ENCODE measurements around the gene ULBP1.
A peak's percentile ranks its signal among the peaks of the same experiment; 100 is the strongest.

ULBP1 gene

DNA sequence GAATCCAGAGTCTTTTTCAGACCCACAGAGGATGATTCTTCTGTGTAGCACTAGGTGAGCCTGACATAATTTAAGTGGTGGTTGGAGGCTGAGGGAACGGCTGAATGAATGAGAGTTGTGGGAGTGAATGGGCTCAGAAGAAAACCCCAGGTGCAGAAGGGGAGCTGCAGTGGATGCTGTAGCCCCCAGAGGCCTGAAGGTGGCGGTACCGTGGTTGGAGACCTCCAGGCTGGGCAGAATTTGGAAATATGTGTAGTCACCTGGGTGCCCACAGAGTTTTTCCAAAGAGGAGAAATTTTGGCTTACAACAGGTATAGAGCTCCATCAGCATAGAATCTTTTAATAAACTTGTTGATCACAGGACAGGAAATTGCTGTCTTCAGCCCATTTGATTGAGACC is 34.3 kb upstream of the ULBP1 start:
- Histone ChIP-seq H3K79me2 (ENCODE audit: insufficient read depth, low read length) (no peaks in the 10 kb centered on the region), H3K9me2 (ENCODE audit: low read depth, low read length) (no peaks in the 10 kb centered on the region), H3K4me1 (ENCODE audit: insufficient read depth, low read length, severe bottlenecking) (no peaks in the 10 kb centered on the region), H3K36me3 (ENCODE audit: insufficient read depth, low read length) (no peaks in the 10 kb centered on the region), H4K20me1 (ENCODE audit: insufficient read depth, low read length) (no peaks in the 10 kb centered on the region), H3K27me3 (ENCODE audit: insufficient read depth, low read length) (peaks cover 4% of the 10 kb centered on the region; the same call in 1 of the 2 replicates), H2AFZ (ENCODE audit: low read length) (no peak overlapping the region), H3F3A (ENCODE audit: insufficient read depth, low read length) (no peaks in the 10 kb centered on the region), H3K4me3 (ENCODE audit: low read depth, low read length, poor library complexity, severe bottlenecking) (no peak overlapping the region), H3K9ac (ENCODE audit: low read length) (no peak overlapping the region), H3K9me3 (ENCODE audit: low read length) (no peaks in the 10 kb centered on the region), H3K27ac (ENCODE audit: low read depth, low read length, poor library complexity, severe bottlenecking) (no peak overlapping the region), H3K4me2 (ENCODE audit: low read length) (no peak overlapping the region)
- TF ChIP-seq, protein P1, sequence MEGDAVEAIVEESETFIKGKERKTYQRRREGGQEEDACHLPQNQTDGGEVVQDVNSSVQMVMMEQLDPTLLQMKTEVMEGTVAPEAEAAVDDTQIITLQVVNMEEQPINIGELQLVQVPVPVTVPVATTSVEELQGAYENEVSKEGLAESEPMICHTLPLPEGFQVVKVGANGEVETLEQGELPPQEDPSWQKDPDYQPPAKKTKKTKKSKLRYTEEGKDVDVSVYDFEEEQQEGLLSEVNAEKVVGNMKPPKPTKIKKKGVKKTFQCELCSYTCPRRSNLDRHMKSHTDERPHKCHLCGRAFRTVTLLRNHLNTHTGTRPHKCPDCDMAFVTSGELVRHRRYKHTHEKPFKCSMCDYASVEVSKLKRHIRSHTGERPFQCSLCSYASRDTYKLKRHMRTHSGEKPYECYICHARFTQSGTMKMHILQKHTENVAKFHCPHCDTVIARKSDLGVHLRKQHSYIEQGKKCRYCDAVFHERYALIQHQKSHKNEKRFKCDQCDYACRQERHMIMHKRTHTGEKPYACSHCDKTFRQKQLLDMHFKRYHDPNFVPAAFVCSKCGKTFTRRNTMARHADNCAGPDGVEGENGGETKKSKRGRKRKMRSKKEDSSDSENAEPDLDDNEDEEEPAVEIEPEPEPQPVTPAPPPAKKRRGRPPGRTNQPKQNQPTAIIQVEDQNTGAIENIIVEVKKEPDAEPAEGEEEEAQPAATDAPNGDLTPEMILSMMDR (IDR thresholded peaks at IDR 0.05; ENCODE audit: low read length) = peak; percentile 60
- no peak for TF ChIP-seq EZH2 (IDR thresholded peaks at IDR 0.05; ENCODE audit: borderline replicate concordance, low read length)

- no peaks in the 10 kb centered on the region for H3K36me3 ChIP-seq (ENCODE audit: insufficient read depth, low read length)
- H3K79me2 ChIP-seq (ENCODE audit: insufficient read depth, low read length) = no peaks in the 10 kb centered on the region
- no peak overlapping the region for H3K27ac ChIP-seq (ENCODE audit: low read depth, low read length, poor library complexity, severe bottlenecking)
- no peaks in the 10 kb centered on the region for H4K20me1 ChIP-seq (ENCODE audit: insufficient read depth, low read length)
- no peak overlapping the region for H3K9ac ChIP-seq (ENCODE audit: low read length)
- 0 out of 2 replicates have a peak, but pooled peaks cover 4% of the 10 kb centered on the region for H3K27me3 ChIP-seq (ENCODE audit: insufficient read depth, low read length)
- H3K4me1 ChIP-seq (ENCODE audit: insufficient read depth, low read length, severe bottlenecking) = no peaks in the 10 kb centered on the region
- no peaks in the 10 kb centered on the region for H3F3A ChIP-seq (ENCODE audit: insufficient read depth, low read length)
- TF ChIP-seq, protein P1 (IDR thresholded peaks at IDR 0.05; ENCODE audit: low read length) = no peak
- no peak for TF ChIP-seq EZH2 (IDR thresholded peaks at IDR 0.05; ENCODE audit: borderline replicate concordance, low read length)
- H2AFZ ChIP-seq (ENCODE audit: low read length) = no peak overlapping the region
- H3K9me3 ChIP-seq (ENCODE audit: low read length) = no peaks in the 10 kb centered on the region
- no peaks in the 10 kb centered on the region for H3K9me2 ChIP-seq (ENCODE audit: low read depth, low read length)
- no peak overlapping the region for H3K4me3 ChIP-seq (ENCODE audit: low read depth, low read length, poor library complexity, severe bottlenecking)
- H3K4me2 ChIP-seq (ENCODE audit: low read length) = no peak overlapping the region
These were observed 32.2 kb upstream of the ULBP1 start for GRCh38 chr6:149931501-149931900.

- 0 out of 2 replicates have a peak, but pooled peaks cover 4% of the 10 kb centered on the region for H3K27me3 ChIP-seq (ENCODE audit: insufficient read depth, low read length)
- H4K20me1 ChIP-seq (ENCODE audit: insufficient read depth, low read length) = no peaks in the 10 kb centered on the region
- no peak overlapping the region for H3K27ac ChIP-seq (ENCODE audit: low read depth, low read length, poor library complexity, severe bottlenecking)
- no peaks in the 10 kb centered on the region for H3K36me3 ChIP-seq (ENCODE audit: insufficient read depth, low read length)
- no peaks in the 10 kb centered on the region for H3K4me1 ChIP-seq (ENCODE audit: insufficient read depth, low read length, severe bottlenecking)
- no peaks in the 10 kb centered on the region for H3K79me2 ChIP-seq (ENCODE audit: insufficient read depth, low read length)
- H3F3A ChIP-seq (ENCODE audit: insufficient read depth, low read length) = no peaks in the 10 kb centered on the region
- no peaks in the 10 kb centered on the region for H3K9me2 ChIP-seq (ENCODE audit: low read depth, low read length)
- H3K9me3 ChIP-seq (ENCODE audit: low read length) = no peaks in the 10 kb centered on the region
- H2AFZ ChIP-seq (ENCODE audit: low read length) = no peak overlapping the region
- TF ChIP-seq, protein P1 (IDR thresholded peaks at IDR 0.05; ENCODE audit: low read length) = no peak
- TF ChIP-seq EZH2 (IDR thresholded peaks at IDR 0.05; ENCODE audit: borderline replicate concordance, low read length) = no peak
- no peak overlapping the region for H3K4me3 ChIP-seq (ENCODE audit: low read depth, low read length, poor library complexity, severe bottlenecking)
- no peak overlapping the region for H3K9ac ChIP-seq (ENCODE audit: low read length)
- H3K4me2 ChIP-seq (ENCODE audit: low read length) = no peak overlapping the region
These were observed 30.7 kb upstream of the ULBP1 start for GRCh38 chr6:149933036-149933435.

Measured in OCI-LY1 (cell line).